DMS153 treated with DMSO at 0.1 percent for 48 hours (cell line): ENCODE results near the gene OR51T1.
"Not testable (repeated sequence)": the region's sequence is repeated elsewhere in the genome, so short reads cannot be mapped to it uniquely, and the experiment has no call there.

Experiments used
- DNase-seq: peaks from one replicate; lab custom pipeline; 2025; ENCODE audit not compliant: unreplicated experiment; lab: John Stamatoyannopoulos, UW

OR51T1 gene

GRCh38 chr11:4881860-4882500 is at the start of gene OR51T1:
Gene OR51T1 (plus strand): TSS chr11:4881900. CDS start chr11:4881900, 0 bp downstream.
- DNase-seq: no peak

- no peak for DNase-seq
Observed at GRCh38 chr11:4839851-4840549, 41.7 kb upstream of the OR51T1 start.

- no peak for DNase-seq
Observed at GRCh38 chr11:4848908-4849532, 32.7 kb upstream of the OR51T1 start, which contains the start of gene OR51S1. Gene OR51S1 (minus strand): TSS chr11:4849208. CDS start chr11:4849208, 0 bp downstream.

GRCh38 chr11:4851033-4851432 is 30.7 kb upstream of the OR51T1 start:
- DNase-seq: no peak

GRCh38 chr11:4854286-4854685 is 27.4 kb upstream of the OR51T1 start:
- DNase-seq: not testable (repeated sequence)

GRCh38 chr11:4862447-4863236 is 19.1 kb upstream of the OR51T1 start:
- no peak for DNase-seq

GRCh38 chr11:4863876-4864275 is 17.8 kb upstream of the OR51T1 start:
- DNase-seq: no peak

GRCh38 chr11:4865855-4866254 is 15.8 kb upstream of the OR51T1 start:
- no peak for DNase-seq

GRCh38 chr11:4881188-4881587 is 512 bp upstream of the OR51T1 start:
- DNase-seq: no peak

- DNase-seq: no peak
Observed at GRCh38 chr11:4882543-4882942, 843 bp downstream of the OR51T1 start.

GRCh38 chr11:4884361-4884760 is 2.7 kb downstream of the OR51T1 start:
- DNase-seq: no peak

GRCh38 chr11:4886186-4886585 is 4.5 kb downstream of the OR51T1 start:
- no peak for DNase-seq

- no peak for DNase-seq
Observed at GRCh38 chr11:4887591-4887990, 5.9 kb downstream of the OR51T1 start.

- no peak for DNase-seq
Observed at GRCh38 chr11:4890279-4890678, 8.6 kb downstream of the OR51T1 start.

- no peak for DNase-seq
Observed at GRCh38 chr11:4891996-4892640, 10.4 kb downstream of the OR51T1 start.

- no peak for DNase-seq
Observed at GRCh38 chr11:4903484-4903883, 21.8 kb downstream of the OR51T1 start, which contains the start of gene OR51A7. Gene OR51A7 (plus strand): TSS chr11:4903783. CDS start chr11:4907370, 3,587 bp downstream.

- DNase-seq: no peak
Observed at GRCh38 chr11:4916581-4916980, 34.9 kb downstream of the OR51T1 start.

GRCh38 chr11:4919250-4919649 is 37.5 kb downstream of the OR51T1 start, which contains the start of gene OR51G2:
Gene OR51G2 (minus strand): TSS chr11:4919350. CDS start chr11:4915663, 3,687 bp downstream.
- DNase-seq: no peak

- DNase-seq: no peak
Observed at GRCh38 chr11:4921796-4922195, 40.1 kb downstream of the OR51T1 start.

- no peak for DNase-seq
Observed at GRCh38 chr11:4922304-4922703, 40.6 kb downstream of the OR51T1 start.

GRCh38 chr11:4924239-4924638 is 42.5 kb downstream of the OR51T1 start, which contains the start of gene OR51G1:
Gene OR51G1 (minus strand): TSS chr11:4924339. CDS start chr11:4924339, 0 bp downstream.
- DNase-seq: no peak
